A549 (cell line): ENCODE results near the gene COG5.

ENCODE experiments used
- BHLHE40 ChIP-seq: IDR thresholded peaks from 2 replicates; pipeline ENCODE4 v1.6.1; 2012; ENCODE audit warnings: low read depth, low read length, inconsistent platforms
- FOSL2 ChIP-seq, 2 experiments: fragments of 450-650 bp in 1 of 2; fragments of >200 bp in 1 of 2; sonication (Bioruptor Twin) in 1 of 2; formaldehyde crosslinking; IDR thresholded peaks; 2 replicates each; pipeline versions ENCODE4 v1.5.0 to v1.6.1; 2016 to 2020; ENCODE audit warnings: mild to moderate bottlenecking in 1 of 2, moderate library complexity in 1 of 2
- HOXB5 ChIP-seq: fragments of 250-450 bp; sonication (Bioruptor Pico); IDR thresholded peaks from 2 replicates; pipeline ENCODE4 v1.5.0; 2020; ENCODE audit warnings: mild to moderate bottlenecking, moderate library complexity
- JUNB ChIP-seq: fragments of >200 bp; sonication (Bioruptor Twin); formaldehyde crosslinking; IDR thresholded peaks from 2 replicates; pipeline ENCODE4 v1.6.1; 2016
- MAFK ChIP-seq: fragments of 450-650 bp; IDR thresholded peaks from 2 replicates; pipeline ENCODE4 v1.6.1; 2014; ENCODE audit not compliant: partially characterized antibody
- POLR2A ChIP-seq: IDR thresholded peaks from 2 replicates; pipeline ENCODE4 v1.6.1; 2012; ENCODE audit warnings: mild to moderate bottlenecking, low read length
- RCOR1 ChIP-seq: fragments of 150-350 bp; IDR thresholded peaks from 2 replicates; pipeline ENCODE4 v1.6.1; 2014; ENCODE audit warnings: antibody characterized with exemption, low read length, low read depth
- TP53 ChIP-seq: fragments of 250-450 bp; sonication (Bioruptor Pico); IDR thresholded peaks from 2 replicates; pipeline ENCODE4 v1.5.0; 2021; ENCODE audit warnings: mild to moderate bottlenecking, moderate library complexity
- TF ChIP-seq, protein P1 (sequence below): IDR thresholded peaks from 2 replicates; pipeline ENCODE4 v1.6.1; 2012
- TF ChIP-seq, protein P2 (sequence below): fragments of >200 bp; sonication (Bioruptor Twin); formaldehyde crosslinking; IDR thresholded peaks from 3 replicates; pipeline ENCODE4 v1.5.1; 2016

DNA sequence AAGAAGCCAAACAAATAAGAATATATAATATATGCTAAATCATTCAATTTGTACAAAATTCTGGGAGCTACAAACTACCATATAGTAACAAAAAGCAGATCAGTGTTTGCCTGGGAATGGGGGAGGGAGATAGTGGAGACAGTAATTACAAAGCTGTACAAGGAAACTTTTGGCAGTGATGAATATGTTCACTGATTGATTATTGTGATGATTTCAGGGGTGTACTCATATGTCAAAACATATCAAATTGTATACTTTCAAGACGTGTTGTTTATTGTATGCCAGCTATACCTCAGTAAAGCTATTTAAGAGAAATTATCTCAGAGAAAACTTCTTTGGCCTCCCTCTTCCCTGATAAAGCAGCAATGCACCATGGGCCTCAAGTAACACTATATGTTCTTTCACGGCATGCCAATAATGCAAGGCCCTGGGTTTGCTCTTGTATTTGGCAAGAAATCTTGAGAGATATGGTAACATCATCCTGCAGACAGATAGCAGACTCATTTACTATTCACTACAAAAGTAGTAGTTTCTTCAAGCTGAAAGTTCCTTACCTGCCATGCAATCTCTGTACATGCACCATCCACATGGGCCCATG is 261.4 kb downstream of the COG5 start:
- TF ChIP-seq BHLHE40: no peak
- TF ChIP-seq FOSL2 (IDR thresholded peaks at IDR 0.05): no peak
- no peak for TF ChIP-seq FOSL2 (CRISPR knock-in tag; IDR thresholded peaks at IDR 0.05)
- TF ChIP-seq POLR2A: no peak
- TF ChIP-seq, protein P1, sequence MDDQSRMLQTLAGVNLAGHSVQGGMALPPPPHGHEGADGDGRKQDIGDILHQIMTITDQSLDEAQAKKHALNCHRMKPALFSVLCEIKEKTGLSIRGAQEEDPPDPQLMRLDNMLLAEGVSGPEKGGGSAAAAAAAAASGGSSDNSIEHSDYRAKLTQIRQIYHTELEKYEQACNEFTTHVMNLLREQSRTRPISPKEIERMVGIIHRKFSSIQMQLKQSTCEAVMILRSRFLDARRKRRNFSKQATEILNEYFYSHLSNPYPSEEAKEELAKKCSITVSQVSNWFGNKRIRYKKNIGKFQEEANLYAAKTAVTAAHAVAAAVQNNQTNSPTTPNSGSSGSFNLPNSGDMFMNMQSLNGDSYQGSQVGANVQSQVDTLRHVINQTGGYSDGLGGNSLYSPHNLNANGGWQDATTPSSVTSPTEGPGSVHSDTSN: no peak
- no peak for TF ChIP-seq RCOR1
- TF ChIP-seq TP53 (CRISPR knock-in tag): no peak
- no peak for TF ChIP-seq HOXB5 (CRISPR knock-in tag)
- TF ChIP-seq, protein P2, sequence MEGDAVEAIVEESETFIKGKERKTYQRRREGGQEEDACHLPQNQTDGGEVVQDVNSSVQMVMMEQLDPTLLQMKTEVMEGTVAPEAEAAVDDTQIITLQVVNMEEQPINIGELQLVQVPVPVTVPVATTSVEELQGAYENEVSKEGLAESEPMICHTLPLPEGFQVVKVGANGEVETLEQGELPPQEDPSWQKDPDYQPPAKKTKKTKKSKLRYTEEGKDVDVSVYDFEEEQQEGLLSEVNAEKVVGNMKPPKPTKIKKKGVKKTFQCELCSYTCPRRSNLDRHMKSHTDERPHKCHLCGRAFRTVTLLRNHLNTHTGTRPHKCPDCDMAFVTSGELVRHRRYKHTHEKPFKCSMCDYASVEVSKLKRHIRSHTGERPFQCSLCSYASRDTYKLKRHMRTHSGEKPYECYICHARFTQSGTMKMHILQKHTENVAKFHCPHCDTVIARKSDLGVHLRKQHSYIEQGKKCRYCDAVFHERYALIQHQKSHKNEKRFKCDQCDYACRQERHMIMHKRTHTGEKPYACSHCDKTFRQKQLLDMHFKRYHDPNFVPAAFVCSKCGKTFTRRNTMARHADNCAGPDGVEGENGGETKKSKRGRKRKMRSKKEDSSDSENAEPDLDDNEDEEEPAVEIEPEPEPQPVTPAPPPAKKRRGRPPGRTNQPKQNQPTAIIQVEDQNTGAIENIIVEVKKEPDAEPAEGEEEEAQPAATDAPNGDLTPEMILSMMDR: no peak
- TF ChIP-seq MAFK: no peak
- no peak for TF ChIP-seq JUNB
